Measurements from ENCODE around the gene NLRC3.
A peak's percentile ranks its signal among the peaks of the same experiment; 100 is the strongest.
"Not testable (repeated sequence)": the region's sequence is repeated elsewhere in the genome, so short reads cannot be mapped to it uniquely, and the experiment has no call there.

NLRC3 gene

GRCh38 chr16:3577302-3577752 lies at the start of gene NLRC3:
NLRC3 (minus strand) TSS chr16:3577403; CDS start chr16:3565036, 12,367 bp downstream.
- no peak for DNase-seq

- DNase-seq, result no peak
Observed at GRCh38 chr16:3625911-3626732, 48.9 kb upstream of the NLRC3 start.

GRCh38 chr16:3625331-3625730 lies 48.1 kb upstream of the NLRC3 start:
- DNase-seq, result no peak

GRCh38 chr16:3623642-3624041 lies 46.4 kb upstream of the NLRC3 start:
- DNase-seq, result no peak

- no peak for DNase-seq
Observed at GRCh38 chr16:3618769-3619141, 41.6 kb upstream of the NLRC3 start.

- no peak for DNase-seq
Observed at GRCh38 chr16:3612510-3613466, 35.6 kb upstream of the NLRC3 start.

GRCh38 chr16:3611146-3611975 lies 34.2 kb upstream of the NLRC3 start, which contains the start of gene SLX4:
SLX4 (minus strand) TSS chr16:3611606; CDS start chr16:3608964, 2,642 bp downstream.
- DNase-seq, result peak; percentile 89 to 95

- no peak for DNase-seq
Observed at GRCh38 chr16:3610698-3611145, 33.5 kb upstream of the NLRC3 start.

GRCh38 chr16:3609895-3610697 lies 32.9 kb upstream of the NLRC3 start:
- DNase-seq, result no peak

- not testable (repeated sequence) for DNase-seq
Observed at GRCh38 chr16:3608976-3609375, 31.8 kb upstream of the NLRC3 start.

GRCh38 chr16:3608069-3608468 lies 30.9 kb upstream of the NLRC3 start:
- DNase-seq, result no peak

- DNase-seq, result no peak
Observed at GRCh38 chr16:3607634-3608033, 30.4 kb upstream of the NLRC3 start.

GRCh38 chr16:3607161-3607560 lies 30.0 kb upstream of the NLRC3 start:
- no peak for DNase-seq

GRCh38 chr16:3606441-3606840 lies 29.2 kb upstream of the NLRC3 start:
- DNase-seq, result no peak

GRCh38 chr16:3602320-3602653 lies 25.1 kb upstream of the NLRC3 start:
- no peak for DNase-seq

- no peak for DNase-seq
Observed at GRCh38 chr16:3601614-3602319, 24.6 kb upstream of the NLRC3 start.

- DNase-seq, result no peak
Observed at GRCh38 chr16:3599922-3600321, 22.7 kb upstream of the NLRC3 start.

GRCh38 chr16:3599121-3599520 lies 21.9 kb upstream of the NLRC3 start:
- DNase-seq, result no peak

- DNase-seq, result no peak
Observed at GRCh38 chr16:3598236-3598635, 21.0 kb upstream of the NLRC3 start.

- no peak for DNase-seq
Observed at GRCh38 chr16:3597676-3598075, 20.5 kb upstream of the NLRC3 start.

GRCh38 chr16:3597226-3597625 lies 20.0 kb upstream of the NLRC3 start:
- DNase-seq, result no peak
